IPS-18a (cell line): ENCODE measurements around the gene ELL2.

Experiments used
- H3K27ac ChIP-seq: one replicate; pipeline ENCODE4 v1.5.1; 2013; ENCODE audit warnings: low read length
- H3K27me3 ChIP-seq: one replicate; pipeline ENCODE4 v1.6.1; 2013; ENCODE audit warnings: mild to moderate bottlenecking, low read length; ENCODE audit not compliant: control insufficient read depth, insufficient read depth
- H3K36me3 ChIP-seq: one replicate; pipeline ENCODE4 v1.6.1; 2013; ENCODE audit warnings: low read depth, low read length; ENCODE audit not compliant: control insufficient read depth
- H3K4me1 ChIP-seq: one replicate; pipeline ENCODE4 v1.6.1; 2013; ENCODE audit warnings: low read depth, low read length; ENCODE audit not compliant: control insufficient read depth
- H3K4me3 ChIP-seq: one replicate; pipeline ENCODE4 v1.5.1; 2013; ENCODE audit warnings: low read length
- H3K9ac ChIP-seq: one replicate; pipeline ENCODE4 v1.6.1; 2013; ENCODE audit warnings: mild to moderate bottlenecking, low read length, moderate library complexity
- H3K9me3 ChIP-seq: one replicate; pipeline ENCODE4 v1.6.1; 2013; ENCODE audit warnings: low read depth, low read length; ENCODE audit not compliant: control insufficient read depth

ELL2 gene

GRCh38 chr5:95993776-95994175 lies 32.1 kb upstream of the ELL2 start:
- Histone ChIP-seq H3K9ac (no peak overlapping the region), H3K9me3 (no peaks in the 10 kb centered on the region), H3K27ac (no peak overlapping the region), H3K36me3 (no peaks in the 10 kb centered on the region), H3K4me1 (no peaks in the 10 kb centered on the region), H3K27me3 (no peaks in the 10 kb centered on the region), H3K4me3 (no peak overlapping the region)

- Histone ChIP-seq H3K27ac (no peak overlapping the region), H3K4me3 (no peak overlapping the region), H3K27me3 (no peaks in the 10 kb centered on the region)
These were observed 31.6 kb upstream of the ELL2 start for GRCh38 chr5:95993266-95993665.

GRCh38 chr5:95989283-95990048 lies 27.8 kb upstream of the ELL2 start:
- H3K36me3 ChIP-seq = no peaks in the 10 kb centered on the region
- no peaks in the 10 kb centered on the region for H3K4me1 ChIP-seq
- H3K4me3 ChIP-seq = no peak overlapping the region
- H3K9ac ChIP-seq = no peak overlapping the region
- no peaks in the 10 kb centered on the region for H3K27me3 ChIP-seq
- H3K27ac ChIP-seq = no peak overlapping the region
- H3K9me3 ChIP-seq = no peaks in the 10 kb centered on the region

More at GRCh38 chr5:95993266-95993665, 31.6 kb upstream of the ELL2 start:
- H3K9me3 ChIP-seq = no peaks in the 10 kb centered on the region
- H3K9ac ChIP-seq = no peak overlapping the region
- H3K4me1 ChIP-seq = no peaks in the 10 kb centered on the region
- H3K36me3 ChIP-seq = no peaks in the 10 kb centered on the region

GRCh38 chr5:95988877-95989276 lies 27.2 kb upstream of the ELL2 start:
- Histone ChIP-seq H3K27me3 (no peaks in the 10 kb centered on the region), H3K4me1 (no peaks in the 10 kb centered on the region), H3K9ac (no peak overlapping the region), H3K9me3 (no peaks in the 10 kb centered on the region), H3K4me3 (no peak overlapping the region), H3K36me3 (no peaks in the 10 kb centered on the region), H3K27ac (no peak overlapping the region)

GRCh38 chr5:95988094-95988493 lies 26.4 kb upstream of the ELL2 start:
- Histone ChIP-seq H3K4me3 (no peak overlapping the region), H3K9me3 (no peaks in the 10 kb centered on the region), H3K9ac (no peak overlapping the region), H3K36me3 (no peaks in the 10 kb centered on the region), H3K27me3 (no peaks in the 10 kb centered on the region), H3K4me1 (no peaks in the 10 kb centered on the region), H3K27ac (no peak overlapping the region)

GRCh38 chr5:95986937-95987520 lies 25.4 kb upstream of the ELL2 start:
- H3K9me3 ChIP-seq = no peaks in the 10 kb centered on the region
- no peak overlapping the region for H3K9ac ChIP-seq
- H3K4me3 ChIP-seq = no peak overlapping the region
- no peaks in the 10 kb centered on the region for H3K4me1 ChIP-seq
- H3K27me3 ChIP-seq = no peaks in the 10 kb centered on the region
- H3K27ac ChIP-seq = no peak overlapping the region
- no peaks in the 10 kb centered on the region for H3K36me3 ChIP-seq

- Histone ChIP-seq H3K27ac (no peak overlapping the region), H3K36me3 (no peaks in the 10 kb centered on the region), H3K9me3 (no peaks in the 10 kb centered on the region), H3K4me3 (no peak overlapping the region), H3K4me1 (no peaks in the 10 kb centered on the region), H3K27me3 (no peaks in the 10 kb centered on the region), H3K9ac (no peak overlapping the region)
These were observed 24.4 kb upstream of the ELL2 start for GRCh38 chr5:95986001-95986400.

- no peak overlapping the region for H3K4me3 ChIP-seq
- H3K9me3 ChIP-seq = no peaks in the 10 kb centered on the region
- H3K27me3 ChIP-seq = no peaks in the 10 kb centered on the region
- H3K27ac ChIP-seq = no peak overlapping the region
- no peaks in the 10 kb centered on the region for H3K4me1 ChIP-seq
- no peaks in the 10 kb centered on the region for H3K36me3 ChIP-seq
- no peak overlapping the region for H3K9ac ChIP-seq
These were observed 23.6 kb upstream of the ELL2 start for GRCh38 chr5:95985249-95985648.

GRCh38 chr5:95984287-95984938 lies 22.8 kb upstream of the ELL2 start:
- H3K4me1 ChIP-seq = no peaks in the 10 kb centered on the region
- H3K4me3 ChIP-seq = no peak overlapping the region

GRCh38 chr5:95983509-95983908 lies 21.9 kb upstream of the ELL2 start:
- Histone ChIP-seq H3K4me1 (no peaks in the 10 kb centered on the region), H3K27ac (no peak overlapping the region), H3K9me3 (no peaks in the 10 kb centered on the region), H3K9ac (no peak overlapping the region), H3K27me3 (no peaks in the 10 kb centered on the region), H3K4me3 (no peak overlapping the region), H3K36me3 (no peaks in the 10 kb centered on the region)

More at GRCh38 chr5:95984287-95984938, 22.8 kb upstream of the ELL2 start:
- H3K27me3 ChIP-seq = no peaks in the 10 kb centered on the region
- no peaks in the 10 kb centered on the region for H3K36me3 ChIP-seq
- H3K9me3 ChIP-seq = no peaks in the 10 kb centered on the region
- H3K27ac ChIP-seq = no peak overlapping the region
- no peak overlapping the region for H3K9ac ChIP-seq

GRCh38 chr5:95983080-95983479 lies 21.4 kb upstream of the ELL2 start:
- H3K4me3 ChIP-seq = no peak overlapping the region
- no peaks in the 10 kb centered on the region for H3K27me3 ChIP-seq
- no peaks in the 10 kb centered on the region for H3K4me1 ChIP-seq
- H3K9ac ChIP-seq = no peak overlapping the region
- no peak overlapping the region for H3K27ac ChIP-seq
- no peaks in the 10 kb centered on the region for H3K36me3 ChIP-seq
- no peaks in the 10 kb centered on the region for H3K9me3 ChIP-seq
